NCI-H524 (cell line): ENCODE measurements around the gene CDH23.
"Not testable (repeated sequence)": the region's sequence is repeated elsewhere in the genome, so short reads cannot be mapped to it uniquely, and the experiment has no call there.

Experiments
- DNase-seq, 2 experiments: peaks; one replicate each; lab custom pipeline; 2025; lab: John Stamatoyannopoulos, UW

The CDH23 gene

GRCh38 chr10:71850743-71851464, 454.2 kb downstream of the CDH23 start, which contains the start of gene PSAP:
TSS of gene PSAP (minus strand) at chr10:71851251. CDS start at chr10:71851221, 30 bp downstream.
- peak; percentile 73 to 87 for DNase-seq

GRCh38 chr10:71851465-71852095, 454.9 kb downstream of the CDH23 start:
- DNase-seq = not testable (repeated sequence)

- no peak for DNase-seq
Measured at GRCh38 chr10:71852355-71852937, 455.7 kb downstream of the CDH23 start.

GRCh38 chr10:71854031-71854430, 457.3 kb downstream of the CDH23 start:
- DNase-seq = peak in 1 of 2 experiments; percentile 25

GRCh38 chr10:71856619-71857018, 459.9 kb downstream of the CDH23 start:
- no peak for DNase-seq

GRCh38 chr10:71857934-71858890, 461.5 kb downstream of the CDH23 start:
- no peak for DNase-seq

GRCh38 chr10:71860243-71861029, 463.7 kb downstream of the CDH23 start:
- DNase-seq = peak in 1 of 2 experiments; percentile 62

- DNase-seq = no peak
Measured at GRCh38 chr10:71863203-71863602, 466.5 kb downstream of the CDH23 start.

GRCh38 chr10:71864911-71865361, 468.2 kb downstream of the CDH23 start:
- no peak for DNase-seq
